Astrocyte of the spinal cord (primary cell): Measurements from ENCODE around the gene PTBP3.

Source experiments
- DNase-seq: peaks from one replicate; pipeline ENCODE4 v3.0.0; 2011; ENCODE audit warnings: low read depth, low spot score
- H3K4me3 ChIP-seq: 2 replicates; pipeline ENCODE4 v1.5.1; 2011; ENCODE audit warnings: low read depth, mild to moderate bottlenecking, low read length, moderate library complexity
- CTCF ChIP-seq: IDR thresholded peaks from 2 replicates; pipeline ENCODE4 v1.5.1; 2012; ENCODE audit warnings: low read depth, mild to moderate bottlenecking, low read length, inconsistent platforms
- in situ Hi-C: cut with HindIII; loops from 2 replicates; pipeline ENCODE4 v1.10.0; 2017; ENCODE audit warnings: low sequenced_read_pairs

The PTBP3 gene

DNA sequence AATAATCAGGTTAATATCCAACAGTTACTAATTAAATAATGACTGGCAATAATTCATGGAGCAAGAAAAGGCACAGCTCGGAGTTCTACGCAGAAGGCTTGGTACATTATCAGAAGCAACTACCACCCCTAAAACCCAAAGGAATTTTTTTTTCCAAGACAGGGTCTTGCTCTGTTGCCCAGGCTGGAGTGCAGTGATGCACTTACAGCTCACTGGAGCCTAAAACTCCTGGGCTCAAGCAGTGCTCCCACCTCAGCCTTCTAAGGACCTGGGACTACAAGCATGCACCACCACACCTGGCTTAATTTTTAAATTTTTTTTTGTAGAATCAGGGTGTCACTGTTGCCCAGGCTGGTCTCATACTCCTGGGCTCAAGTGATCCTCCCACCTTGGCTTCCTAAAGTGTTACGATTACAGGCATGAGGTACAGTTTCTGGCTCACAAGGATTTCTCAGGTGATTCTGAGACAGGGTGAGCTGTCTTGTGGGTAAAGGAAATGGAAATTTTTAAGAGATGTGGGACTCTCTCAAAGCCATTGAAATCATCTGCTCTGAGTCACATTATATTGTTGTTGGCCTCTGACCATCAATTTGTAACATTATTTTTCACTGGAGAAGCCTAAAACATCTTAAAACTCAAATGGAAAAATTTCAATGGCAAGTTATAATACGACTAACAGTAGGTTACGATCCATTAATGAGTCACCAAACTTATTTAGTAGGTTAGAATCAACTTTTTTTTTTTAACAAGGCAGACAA, 26.8 kb upstream of the PTBP3 start:
- in situ Hi-C loops = no loop called here
- DNase-seq = peak; percentile 59
- TF ChIP-seq CTCF = no peak
- no peak overlapping the region for H3K4me3 ChIP-seq

- no peak for TF ChIP-seq CTCF
- no peak for DNase-seq
- H3K4me3 ChIP-seq = no peak overlapping the region
- in situ Hi-C loops = no loop called here
Measured at GRCh38 chr9:112355427-112355897, 22.0 kb upstream of the PTBP3 start.

- no peak for DNase-seq
- no peak overlapping the region for H3K4me3 ChIP-seq
- TF ChIP-seq CTCF = no peak
- in situ Hi-C loops = no loop called here
Measured at GRCh38 chr9:112354081-112354743, 20.8 kb upstream of the PTBP3 start.

GRCh38 chr9:112352209-112352608, 18.8 kb upstream of the PTBP3 start:
- no peak for TF ChIP-seq CTCF
- no peak overlapping the region for H3K4me3 ChIP-seq
- in situ Hi-C loops = no loop called here
- DNase-seq = no peak

DNA sequence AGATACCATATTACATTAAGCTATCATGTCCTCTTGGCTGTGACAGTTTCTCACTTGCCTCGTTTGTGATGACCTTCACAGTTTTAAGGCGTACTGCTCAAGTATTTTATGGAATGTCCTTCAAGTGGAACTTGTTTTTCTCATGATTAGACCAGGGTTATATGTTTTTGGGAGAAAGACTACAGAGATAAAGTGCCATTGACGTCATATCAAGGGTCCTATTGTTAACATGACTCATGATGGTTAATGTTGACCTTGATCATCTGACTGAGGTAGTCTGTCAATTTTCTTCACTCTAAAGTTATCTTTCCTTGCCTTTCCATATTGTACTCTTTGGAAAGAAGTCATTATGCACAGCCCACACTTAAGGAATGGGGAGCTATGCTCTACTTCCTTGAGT, 17.8 kb upstream of the PTBP3 start:
- TF ChIP-seq CTCF = no peak
- no peak overlapping the region for H3K4me3 ChIP-seq
- in situ Hi-C loops = no loop called here
- no peak for DNase-seq

DNA sequence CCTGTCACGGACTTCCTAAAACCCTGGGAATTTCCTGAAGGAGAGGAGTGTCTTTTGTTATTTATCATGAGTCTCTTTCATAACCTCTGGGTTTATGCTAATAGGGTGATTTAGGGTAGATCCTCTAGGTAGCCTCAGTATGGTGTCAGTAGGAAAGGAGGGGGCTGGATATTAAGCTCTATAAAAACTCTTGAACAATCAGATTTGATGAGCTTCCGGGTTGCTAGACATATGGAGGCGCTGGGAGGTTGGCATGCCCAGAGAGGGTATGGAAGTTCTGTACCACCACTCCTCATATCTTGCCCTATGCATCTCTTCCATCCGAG, 15.6 kb upstream of the PTBP3 start:
- in situ Hi-C loops = no loop called here
- DNase-seq = no peak
- H3K4me3 ChIP-seq = peak overlapping the region; percentile 47
- TF ChIP-seq CTCF = no peak
